GM15510 (cell line): ENCODE data around the gene GLDN.

Experiments
- POLR2A ChIP-seq: IDR thresholded peaks from 3 replicates; pipeline ENCODE4 v1.6.1; 2011; ENCODE audit warnings: borderline replicate concordance; ENCODE audit not compliant: insufficient read length; ENCODE audit errors: extremely low read depth

Gene GLDN

GRCh38 chr15:51386960-51387698, 45.7 kb downstream of the GLDN start:
- TF ChIP-seq POLR2A = no peak

- TF ChIP-seq POLR2A = no peak
These were observed 46.2 kb downstream of the GLDN start for GRCh38 chr15:51387699-51388041.

- no peak for TF ChIP-seq POLR2A
These were observed 47.3 kb downstream of the GLDN start for GRCh38 chr15:51388726-51389125.

GRCh38 chr15:51390241-51390965, 48.9 kb downstream of the GLDN start:
- no peak for TF ChIP-seq POLR2A

GRCh38 chr15:51390966-51391422, 49.5 kb downstream of the GLDN start:
- TF ChIP-seq POLR2A = no peak

- TF ChIP-seq POLR2A = no peak
These were observed 55.5 kb downstream of the GLDN start for GRCh38 chr15:51396921-51397320.

- TF ChIP-seq POLR2A = no peak
These were observed 57.2 kb downstream of the GLDN start for GRCh38 chr15:51398626-51399025.

GRCh38 chr15:51401051-51401780, 59.8 kb downstream of the GLDN start:
- no peak for TF ChIP-seq POLR2A

- TF ChIP-seq POLR2A = no peak
These were observed 60.5 kb downstream of the GLDN start for GRCh38 chr15:51401872-51402517.

GRCh38 chr15:51403072-51403878, 61.8 kb downstream of the GLDN start:
- TF ChIP-seq POLR2A = no peak

- TF ChIP-seq POLR2A = no peak
These were observed 62.7 kb downstream of the GLDN start for GRCh38 chr15:51403946-51404695.

- no peak for TF ChIP-seq POLR2A
These were observed 64.5 kb downstream of the GLDN start for GRCh38 chr15:51405693-51406523.

GRCh38 chr15:51414256-51414860, 72.9 kb downstream of the GLDN start:
- TF ChIP-seq POLR2A = no peak

GRCh38 chr15:51416129-51416528, 74.7 kb downstream of the GLDN start:
- no peak for TF ChIP-seq POLR2A
